WTC11 (cell line): Measurements from ENCODE around the gene NKG7. TPM values are rescaled to one million over a fixed set of nuclear protein-coding genes. Genes with fewer than 3 reads are reported as not detected.

Experiments
- ATAC-seq: fragments of 200-7000 bp; cut with Tn5 transposase; 2 replicates; pipeline ENCODE4 v1.10.0; 2021; ENCODE audit warnings: mild to moderate bottlenecking, moderate library complexity
- CTCF ChIA-PET: fragments of 300-600 bp; sonication (Branson Sonifier 250); formaldehyde crosslinking; loops from one replicate; lab custom pipeline; 2021; ENCODE audit warnings: antibody characterized with exemption; lab: Charles Lee
- POLR2A ChIA-PET: fragments of 350-600 bp; sonication (Branson Sonifier 250); formaldehyde crosslinking; loops from one replicate; lab custom pipeline; 2021; ENCODE audit warnings: antibody characterized with exemption; lab: Charles Lee
- DNase-seq: peaks from one replicate; pipeline ENCODE4 v3.0.0; 2021; ENCODE audit warnings: low spot score
- H3K27ac Mint-ChIP-seq: 2 replicates; pipeline ENCODE4 v1.8.0; 2021; ENCODE audit warnings: mixed read lengths
- H3K27me3 Mint-ChIP-seq: 2 replicates; pipeline ENCODE4 v1.8.0; 2021; ENCODE audit warnings: low read depth, mild to moderate bottlenecking, moderate library complexity, mixed read lengths
- H3K36me3 Mint-ChIP-seq: 2 replicates; pipeline ENCODE4 v1.8.0; 2021; ENCODE audit warnings: mixed read lengths
- H3K4me1 Mint-ChIP-seq: 2 replicates; pipeline ENCODE4 v1.8.0; 2022; ENCODE audit warnings: mixed read lengths
- H3K4me3 Mint-ChIP-seq: 2 replicates; pipeline ENCODE4 v1.8.0; 2021; ENCODE audit warnings: mild to moderate bottlenecking, moderate library complexity, mixed read lengths
- H3K9me3 Mint-ChIP-seq: 2 replicates; pipeline ENCODE4 v1.8.0; 2021; ENCODE audit warnings: mixed read lengths
- ATF1 ChIP-seq: sonication (generic); formaldehyde crosslinking; IDR thresholded peaks from 2 replicates; pipeline ENCODE4 v1.8.1; 2023; ENCODE audit warnings: mild to moderate bottlenecking, moderate library complexity, missing genetic modification reagents
- GABPB1 ChIP-seq: sonication (generic); formaldehyde crosslinking; IDR thresholded peaks from 2 replicates; pipeline ENCODE4 v1.8.1; 2023; ENCODE audit warnings: mild to moderate bottlenecking, missing genetic modification reagents
- MAX ChIP-seq: sonication (generic); formaldehyde crosslinking; IDR thresholded peaks from 2 replicates; pipeline ENCODE4 v1.8.0; 2022; ENCODE audit warnings: mild to moderate bottlenecking, missing genetic modification reagents
- RELA ChIP-seq: sonication (generic); formaldehyde crosslinking; IDR thresholded peaks from 2 replicates; pipeline ENCODE4 v1.8.1; 2022; ENCODE audit warnings: missing genetic modification reagents, mild to moderate bottlenecking, borderline replicate concordance
- SMAD3 ChIP-seq: sonication (generic); formaldehyde crosslinking; IDR thresholded peaks from 2 replicates; pipeline ENCODE4 v1.8.0; 2022; ENCODE audit warnings: missing genetic modification reagents, mild to moderate bottlenecking, borderline replicate concordance
- SOX15 ChIP-seq: fragments of 250-450 bp; sonication (Bioruptor Pico); IDR thresholded peaks from 2 replicates; pipeline ENCODE4 v1.9.0; 2021; ENCODE audit warnings: mild to moderate bottlenecking
- TEAD1 ChIP-seq: sonication (generic); formaldehyde crosslinking; IDR thresholded peaks from 2 replicates; pipeline ENCODE4 v1.8.0; 2022; ENCODE audit warnings: mild to moderate bottlenecking, missing genetic modification reagents
- ZNF219 ChIP-seq: sonication (generic); formaldehyde crosslinking; IDR thresholded peaks from 2 replicates; pipeline ENCODE4 v1.8.0; 2023; ENCODE audit warnings: missing genetic modification reagents, mild to moderate bottlenecking, borderline replicate concordance
- ZNF232 ChIP-seq: sonication (generic); formaldehyde crosslinking; IDR thresholded peaks from 2 replicates; pipeline ENCODE4 v1.8.0; 2022; ENCODE audit warnings: mild to moderate bottlenecking, missing genetic modification reagents
- ZNF396 ChIP-seq: fragments of 250-450 bp; sonication (Bioruptor Pico); IDR thresholded peaks from 2 replicates; pipeline ENCODE4 v1.8.0; 2021; ENCODE audit warnings: mild to moderate bottlenecking, moderate library complexity, borderline replicate concordance
- ZNF425 ChIP-seq: fragments of 250-450 bp; sonication (Bioruptor Pico); conservative IDR thresholded peaks from 2 replicates; pipeline ENCODE4 v1.9.0; 2021; ENCODE audit warnings: mild to moderate bottlenecking
- total RNA-seq: library from RNA; stranded (reverse); gene quantifications from 3 replicates; pipeline ENCODE4 v1.2.3, GENCODE V29; 2021
- TF ChIP-seq, protein P1 (sequence below): sonication (generic); formaldehyde crosslinking; IDR thresholded peaks from 2 replicates; pipeline ENCODE4 v1.8.1; 2022; ENCODE audit warnings: missing genetic modification reagents, borderline replicate concordance
- TF ChIP-seq, protein P2 (sequence below): sonication (generic); formaldehyde crosslinking; IDR thresholded peaks from 2 replicates; pipeline ENCODE4 v1.8.0; 2022; ENCODE audit warnings: mild to moderate bottlenecking, missing genetic modification reagents

NKG7 gene
- total RNA-seq, 1 experiment from 2014 or later, result 0.63 TPM

DNA sequence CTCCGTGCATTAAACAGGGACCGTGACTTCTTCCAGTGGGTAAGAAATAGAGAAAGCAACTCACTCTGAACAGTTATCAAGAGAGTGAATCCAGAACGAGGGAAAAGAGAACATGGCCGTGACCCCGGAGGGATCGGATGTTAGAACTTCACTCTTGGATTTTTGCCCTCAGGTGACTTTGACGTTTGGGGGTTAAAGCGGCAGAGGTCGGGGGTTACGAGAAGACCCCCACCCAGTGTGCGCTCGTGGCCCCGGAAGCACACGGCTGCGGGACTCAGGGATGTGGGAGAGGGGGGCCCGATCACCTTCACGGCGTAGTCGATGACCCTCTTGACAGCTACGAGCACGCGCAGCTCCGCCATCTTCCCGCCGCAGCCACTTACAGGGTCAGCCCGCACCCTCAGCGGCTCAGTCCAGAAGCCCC is 6.5 kb downstream of the NKG7 start, which contains the start of gene ETFB:
ETFB (minus strand) TSS at position 424 of the 424 bp plus-strand sequence; CDS start at position 362, 62 bp downstream.
- peak within 1 kb of the TSS; percentile 99 for H3K4me3 Mint-ChIP-seq

GRCh38 chr19:51365211-51365964 is 7.1 kb downstream of the NKG7 start:
- peak overlapping the region; percentile 61; the same call in 1 of the 2 replicates for H3K27ac Mint-ChIP-seq
- H3K27me3 Mint-ChIP-seq, result peaks cover 3% of the 10 kb centered on the region
- H3K4me3 Mint-ChIP-seq, result peak overlapping the region; percentile 99
- no peak for ATAC-seq
- no peak for DNase-seq
- TF ChIP-seq ZNF219 (CRISPR knock-in tag) (no peak), ZNF425 (CRISPR knock-in tag) (no peak), GABPB1 (CRISPR knock-in tag) (peak; percentile 23; the same call in 1 of the 2 replicates)
- H3K9me3 Mint-ChIP-seq, result no peaks in the 10 kb centered on the region
- POLR2A ChIA-PET, result interaction anchor here (0.5 to 1.6 kb wide), 5 partner anchors 23 to 996 kb away, joined by 3 to 6 read pairs (median 4); partner anchors contain the start of genes C19orf84 and VSIG10L
- H3K36me3 Mint-ChIP-seq, result no peaks in the 10 kb centered on the region
- H3K4me1 Mint-ChIP-seq, result peaks cover 33% of the 10 kb centered on the region
- CTCF ChIA-PET, result interaction anchor here (0.7 to 1.6 kb wide), 8 partner anchors 26 to 296 kb away, joined by 3 to 13 read pairs (median 4); no protein-coding TSS in a partner anchor

More for the DNA sequence above, 6.5 kb downstream of the NKG7 start, which contains the start of gene ETFB:
- no peaks in the 10 kb centered on the region for H3K9me3 Mint-ChIP-seq
- ChIA-PET POLR2A (interaction anchor here (0.5 to 1.6 kb wide), 5 partner anchors 24 to 997 kb away, joined by 3 to 6 read pairs (median 4); partner anchors contain the start of genes C19orf84 and VSIG10L), CTCF (interaction anchor here (0.7 to 1.6 kb wide), 8 partner anchors 26 to 295 kb away, joined by 3 to 13 read pairs (median 4); no protein-coding TSS in a partner anchor)
- no peak for ATAC-seq
- peak within 1 kb of the TSS; percentile 97 for H3K27ac Mint-ChIP-seq
- no peak for DNase-seq
- 0 out of 2 replicates have a peak, but pooled peaks have one; percentile 76 for TF ChIP-seq SMAD3 (CRISPR knock-in tag)
- TF ChIP-seq ZNF232 (CRISPR knock-in tag), result no peak
- peak; percentile 70 for TF ChIP-seq MAX
- TF ChIP-seq TEAD1 (CRISPR knock-in tag), result 0 out of 2 replicates have a peak, but pooled peaks have one; percentile 9
- TF ChIP-seq, protein P1, sequence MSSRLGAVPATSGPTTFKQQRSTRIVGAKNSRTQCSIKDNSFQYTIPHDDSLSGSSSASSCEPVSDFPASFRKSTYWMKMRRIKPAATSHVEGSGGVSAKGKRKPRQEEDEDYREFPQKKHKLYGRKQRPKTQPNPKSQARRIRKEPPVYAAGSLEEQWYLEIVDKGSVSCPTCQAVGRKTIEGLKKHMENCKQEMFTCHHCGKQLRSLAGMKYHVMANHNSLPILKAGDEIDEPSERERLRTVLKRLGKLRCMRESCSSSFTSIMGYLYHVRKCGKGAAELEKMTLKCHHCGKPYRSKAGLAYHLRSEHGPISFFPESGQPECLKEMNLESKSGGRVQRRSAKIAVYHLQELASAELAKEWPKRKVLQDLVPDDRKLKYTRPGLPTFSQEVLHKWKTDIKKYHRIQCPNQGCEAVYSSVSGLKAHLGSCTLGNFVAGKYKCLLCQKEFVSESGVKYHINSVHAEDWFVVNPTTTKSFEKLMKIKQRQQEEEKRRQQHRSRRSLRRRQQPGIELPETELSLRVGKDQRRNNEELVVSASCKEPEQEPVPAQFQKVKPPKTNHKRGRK (CRISPR knock-in tag), result no peak
- TF ChIP-seq, protein P2, sequence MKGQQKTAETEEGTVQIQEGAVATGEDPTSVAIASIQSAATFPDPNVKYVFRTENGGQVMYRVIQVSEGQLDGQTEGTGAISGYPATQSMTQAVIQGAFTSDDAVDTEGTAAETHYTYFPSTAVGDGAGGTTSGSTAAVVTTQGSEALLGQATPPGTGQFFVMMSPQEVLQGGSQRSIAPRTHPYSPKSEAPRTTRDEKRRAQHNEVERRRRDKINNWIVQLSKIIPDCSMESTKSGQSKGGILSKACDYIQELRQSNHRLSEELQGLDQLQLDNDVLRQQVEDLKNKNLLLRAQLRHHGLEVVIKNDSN, result 0 out of 2 replicates have a peak, but pooled peaks have one; percentile 11
- H3K36me3 Mint-ChIP-seq, result no peaks in the 10 kb centered on the region
- peaks cover 33% of the 10 kb centered on the region for H3K4me1 Mint-ChIP-seq
- peaks cover 4% of the 10 kb centered on the region for H3K27me3 Mint-ChIP-seq

- Mint-ChIP-seq H3K9me3 (no peaks in the 10 kb centered on the region), H3K27me3 (no peaks in the 10 kb centered on the region; the same call in 1 of the 2 replicates), H3K36me3 (no peaks in the 10 kb centered on the region), H3K4me1 (peaks cover 31% of the 10 kb centered on the region), H3K27ac (no peak overlapping the region), H3K4me3 (peak overlapping the region; percentile 34; the same call in 1 of the 2 replicates)
- TF ChIP-seq RELA, result no peak
- no peak for TF ChIP-seq ATF1
- TF ChIP-seq SOX15 (CRISPR knock-in tag), result no peak
- no peak for TF ChIP-seq ZNF396
- CTCF ChIA-PET, result interaction anchor here (0.6 to 2.1 kb wide), 2 partner anchors 24 to 206 kb away, joined by 3 to 9 read pairs; partner anchors contain the start of gene VSIG10L
- DNase-seq, result no peak
- ATAC-seq, result no peak
- POLR2A ChIA-PET, result no interaction called here
Observed at GRCh38 chr19:51364200-51365106, 8.0 kb downstream of the NKG7 start.
